Glomerular visceral epithelial cell (primary cell): ENCODE measurements around the gene RPL4.
A peak's percentile ranks its signal among the peaks of the same experiment; 100 is the strongest.
"Not testable (repeated sequence)": the region's sequence is repeated elsewhere in the genome, so short reads cannot be mapped to it uniquely, and the experiment has no call there.

Experiments used
- DNase-seq: peaks from one replicate; pipeline ENCODE4 v3.0.0-alpha.2; 2016; ENCODE audit errors: extremely low spot score

The RPL4 gene

DNA sequence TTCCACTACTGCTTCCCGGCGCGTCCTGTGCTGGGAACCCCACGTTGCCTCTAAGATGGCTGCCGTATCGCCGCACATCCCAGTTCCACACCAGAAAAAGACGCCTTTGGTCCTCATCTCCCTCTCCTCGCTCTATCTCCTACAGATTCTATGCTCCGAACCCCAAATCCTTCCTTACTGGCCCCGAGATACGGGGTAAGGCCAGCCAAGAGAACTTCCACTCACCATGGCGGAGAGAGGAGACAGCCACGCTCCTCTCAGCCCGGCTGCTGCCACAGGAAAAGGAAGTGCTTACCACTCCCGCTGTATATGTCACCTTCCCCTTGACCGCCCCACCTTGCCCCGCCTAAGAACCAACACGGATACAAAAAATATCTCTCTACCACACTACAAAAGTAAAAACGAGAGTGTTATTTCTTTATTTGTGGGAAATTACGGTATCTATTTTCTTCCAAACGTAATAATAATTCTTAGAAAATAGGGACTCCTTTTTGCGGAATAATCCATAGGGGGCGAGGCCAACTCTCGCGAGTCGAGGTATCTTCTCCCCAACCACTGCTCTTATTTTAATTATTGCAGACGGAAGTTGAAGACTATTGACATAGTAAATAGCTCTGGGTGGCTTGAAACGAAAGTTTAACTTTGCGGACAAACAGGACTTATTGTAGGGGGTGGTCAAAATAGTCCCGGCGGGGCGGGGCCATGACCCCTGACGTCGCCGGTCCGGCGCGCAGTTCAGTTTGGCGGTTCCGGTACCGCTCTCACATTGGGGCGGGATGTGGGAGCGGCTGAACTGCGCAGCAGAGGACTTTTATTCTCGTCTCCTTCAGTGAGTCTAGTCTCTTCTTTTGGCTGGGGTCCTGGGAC, at the start of gene RPL4, which contains the start of gene ZWILCH:
RPL4 (minus strand) TSS at position 293 of the 867 bp plus-strand sequence; CDS start at position 228, 65 bp downstream.
ZWILCH (plus strand) TSS at position 764 of the 867 bp plus-strand sequence; CDS start at position 777, 13 bp downstream.
- DNase-seq: peak; percentile 88

DNA sequence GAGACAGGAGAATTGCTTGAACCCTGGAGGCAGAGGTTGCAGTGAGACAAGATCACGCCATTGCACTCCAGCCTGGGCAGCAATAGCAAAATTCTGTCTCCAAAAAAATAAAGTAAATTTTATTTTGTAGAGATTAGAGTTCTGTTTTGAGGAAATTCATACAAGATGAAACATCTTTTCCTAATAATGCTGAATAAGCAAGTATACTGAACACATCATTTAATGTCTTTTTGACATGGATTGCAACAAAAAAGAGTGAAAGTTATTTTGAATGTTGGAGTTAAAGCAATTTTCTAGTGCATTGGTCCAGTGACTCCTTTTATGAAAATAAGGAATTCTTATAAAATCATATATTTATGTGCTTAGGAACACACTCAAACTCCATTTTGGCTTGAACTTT, 40.6 kb upstream of the RPL4 start:
- DNase-seq: no peak

GRCh38 chr15:66542896-66543295, 38.2 kb upstream of the RPL4 start:
- DNase-seq: no peak

GRCh38 chr15:66535056-66535455, 30.4 kb upstream of the RPL4 start:
- no peak for DNase-seq

- DNase-seq: no peak
Measured at GRCh38 chr15:66524838-66525237, 20.2 kb upstream of the RPL4 start.

DNA sequence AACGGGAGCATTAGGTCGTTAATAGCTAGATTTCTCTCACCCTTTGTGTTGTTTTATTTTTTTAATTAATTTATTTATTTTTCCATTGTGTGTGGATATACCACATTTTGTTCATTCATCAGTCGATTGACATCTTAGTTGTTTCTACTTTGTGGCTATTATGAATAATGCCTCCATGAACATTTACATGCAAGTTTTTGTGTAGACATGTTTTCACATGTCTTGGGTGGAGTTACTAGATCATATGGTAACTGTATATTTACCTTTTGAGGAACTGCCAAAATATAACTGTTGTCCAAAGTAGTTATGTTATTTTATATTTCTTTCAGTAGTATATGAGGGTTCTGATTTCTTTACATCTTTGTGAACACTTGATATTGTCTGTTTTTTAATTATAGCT, 19.3 kb upstream of the RPL4 start:
- DNase-seq: no peak

GRCh38 chr15:66515901-66516322, 11.3 kb upstream of the RPL4 start:
- DNase-seq: no peak

GRCh38 chr15:66514586-66514985, 9.9 kb upstream of the RPL4 start:
- DNase-seq: no peak

- no peak for DNase-seq
Measured at GRCh38 chr15:66508293-66508883, 3.7 kb upstream of the RPL4 start.

DNA sequence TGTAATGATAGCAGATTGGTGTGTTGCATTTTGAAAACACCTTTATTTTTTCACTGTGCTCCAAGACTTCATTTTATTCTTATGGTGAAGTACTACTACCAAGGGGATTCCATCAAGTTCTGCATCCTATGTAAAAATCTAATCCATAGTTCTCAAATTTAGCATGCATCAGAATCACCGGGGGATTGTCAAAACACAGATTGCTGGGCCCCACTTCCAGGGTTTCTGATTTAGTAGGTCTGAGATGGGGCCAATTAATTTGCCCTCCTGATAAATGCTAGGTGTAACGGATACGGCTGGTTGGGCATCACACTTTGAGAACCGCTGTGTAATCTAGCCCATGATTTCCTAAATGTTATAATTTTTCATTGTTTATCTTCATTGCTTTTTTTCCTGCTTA, 1.2 kb upstream of the RPL4 start:
- DNase-seq: no peak

GRCh38 chr15:66505430-66505811, 766 bp upstream of the RPL4 start:
- no peak for DNase-seq

DNA sequence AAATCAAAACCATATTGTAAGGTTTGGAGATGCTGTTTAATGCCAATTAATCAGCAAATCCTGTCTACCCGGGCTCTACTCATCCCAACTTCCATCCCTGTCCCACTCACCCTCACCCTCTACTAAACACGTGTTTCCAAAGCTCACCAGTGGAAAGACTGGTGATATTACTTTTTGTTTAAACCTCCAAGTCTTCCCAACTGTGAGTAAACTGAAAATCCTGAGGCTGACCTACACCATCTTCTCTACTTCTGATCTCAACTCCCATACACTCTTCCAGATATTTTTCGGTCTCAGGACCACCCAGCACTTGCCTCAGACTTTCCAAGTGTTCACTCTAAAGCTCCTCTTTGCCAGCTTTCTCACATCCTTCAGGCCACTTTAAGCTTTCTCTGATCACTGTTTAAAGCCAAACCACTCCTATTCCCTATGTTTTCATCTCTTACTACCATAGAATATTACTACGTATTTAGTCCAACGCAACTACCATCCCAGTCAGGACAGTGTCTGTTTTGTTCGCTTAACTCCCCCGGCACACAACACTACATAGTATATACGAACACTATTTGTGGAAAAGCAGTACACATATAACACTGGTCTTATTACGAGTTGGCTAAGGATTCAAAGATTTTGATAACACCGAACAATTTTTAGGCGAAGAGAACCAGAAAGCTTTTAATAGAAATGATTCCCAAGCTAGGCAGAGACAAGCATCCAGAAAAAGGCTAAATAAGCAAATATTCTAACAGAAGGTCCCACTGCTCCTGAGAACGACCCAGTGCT, 684 bp downstream of the RPL4 start:
- DNase-seq: no peak

GRCh38 chr15:66503041-66503648, 1.5 kb downstream of the RPL4 start:
- not testable (repeated sequence) for DNase-seq

DNA sequence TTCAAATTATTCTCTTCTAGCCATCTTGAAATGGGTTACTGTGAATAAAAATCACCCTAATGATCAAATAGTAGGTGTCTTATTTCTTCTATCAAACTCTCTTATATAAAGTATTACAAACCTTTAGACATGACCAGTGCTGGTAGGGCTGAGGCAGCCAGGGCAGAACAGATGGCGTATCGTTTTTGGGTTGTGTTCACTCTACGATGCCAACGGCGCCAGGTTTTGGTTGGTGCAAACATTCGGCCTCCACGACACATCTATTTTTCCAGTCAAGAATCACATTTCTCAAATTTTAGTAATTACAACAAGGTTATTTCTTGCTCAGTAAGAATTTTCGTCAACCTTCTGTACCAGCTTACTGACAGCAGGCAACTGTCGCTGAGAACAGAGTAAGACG, 2.2 kb downstream of the RPL4 start:
- no peak for DNase-seq

- not testable (repeated sequence) for DNase-seq
Measured at GRCh38 chr15:66500346-66500745, 4.3 kb downstream of the RPL4 start.

- DNase-seq: peak; percentile 33
Measured at GRCh38 chr15:66498501-66499386, 5.9 kb downstream of the RPL4 start.

DNA sequence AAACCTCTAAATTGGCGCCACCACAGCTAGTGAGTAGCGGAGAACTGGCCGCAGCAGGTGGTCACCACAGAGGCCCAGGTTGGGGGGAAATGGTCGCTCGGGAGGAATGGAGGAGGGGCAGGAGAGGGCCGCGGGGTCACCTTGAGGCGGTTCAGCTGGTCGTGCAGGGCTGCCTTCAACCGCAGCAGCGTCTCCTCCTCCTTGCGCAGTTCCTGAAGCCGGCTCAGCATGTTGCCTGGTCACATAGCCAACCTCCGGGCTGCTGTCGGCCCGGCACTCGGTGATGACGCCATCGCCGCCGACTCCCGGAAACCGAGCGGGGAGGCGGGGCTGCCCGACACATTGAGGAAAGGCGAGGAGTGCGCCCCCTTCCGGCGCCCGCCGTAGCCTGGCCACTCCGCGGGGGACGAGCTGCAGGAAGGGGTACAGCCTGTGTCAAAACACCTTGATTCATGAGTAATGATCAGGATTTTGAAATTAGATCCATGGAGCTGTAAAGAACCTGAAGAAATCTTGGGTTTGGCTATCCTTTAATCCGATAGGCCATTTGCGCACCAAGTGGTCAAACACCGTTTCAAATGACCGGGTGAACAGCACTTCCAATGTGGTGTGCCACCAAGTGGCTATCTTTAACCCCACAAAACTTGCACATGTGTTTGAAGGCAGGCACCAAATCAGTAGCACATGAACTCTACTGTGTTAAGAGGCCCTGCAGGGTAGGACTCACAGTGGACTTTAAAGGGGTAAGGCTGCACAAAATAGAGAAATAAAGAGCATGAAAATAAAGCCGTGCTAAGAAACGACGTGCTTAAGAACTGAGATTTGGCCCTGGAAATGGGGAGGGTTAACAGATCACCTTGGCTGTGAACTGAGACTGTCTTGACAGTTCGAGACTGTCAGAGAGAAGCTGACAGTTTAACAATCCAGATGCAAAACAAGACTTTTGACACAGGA, 6.9 kb downstream of the RPL4 start, which contains the start of gene SNAPC5:
SNAPC5 (minus strand) TSS at position 261 of the 954 bp plus-strand sequence; CDS start at position 230, 31 bp downstream.
- peak; percentile 95 for DNase-seq

- DNase-seq: no peak
Measured at GRCh38 chr15:66496951-66497501, 7.6 kb downstream of the RPL4 start.

GRCh38 chr15:66494262-66494661, 10.4 kb downstream of the RPL4 start:
- DNase-seq: no peak
